ENCODE data around the gene HMGCS2. TPM values are rescaled to one million over a fixed set of nuclear protein-coding genes. Genes with fewer than 3 reads are reported as not detected.

The HMGCS2 gene
- total RNA-seq, 1 experiment from 2014 or later = not detected

- no peak for TF ChIP-seq CTCF (IDR thresholded peaks at IDR 0.05; ENCODE audit: unreplicated experiment)
- H3K4me1 Mint-ChIP-seq (ENCODE audit: low read depth, unreplicated experiment) = peaks cover 23% of the 10 kb centered on the region
- H3K27me3 Mint-ChIP-seq (ENCODE audit: unreplicated experiment) = no peaks in the 10 kb centered on the region
- H3K27ac Mint-ChIP-seq (ENCODE audit: unreplicated experiment) = peak overlapping the region; percentile 42
- CTCF ChIA-PET = no interaction called here
- intact Hi-C loops (cut with micrococcal nuclease; ENCODE audit: unreplicated experiment) = no loop called here
- no peak for DNase-seq
- H3K36me3 Mint-ChIP-seq (ENCODE audit: insufficient read depth, unreplicated experiment) = no peaks in the 10 kb centered on the region
- no peak overlapping the region for H3K4me3 Mint-ChIP-seq (ENCODE audit: low read depth, unreplicated experiment)
- H3K9me3 Mint-ChIP-seq (ENCODE audit: low read depth, unreplicated experiment) = no peaks in the 10 kb centered on the region
- no TSS peak for BruUV-seq (replicated peaks)
Observed at GRCh38 chr1:119773711-119774241, 5.1 kb upstream of the HMGCS2 start.

DNA sequence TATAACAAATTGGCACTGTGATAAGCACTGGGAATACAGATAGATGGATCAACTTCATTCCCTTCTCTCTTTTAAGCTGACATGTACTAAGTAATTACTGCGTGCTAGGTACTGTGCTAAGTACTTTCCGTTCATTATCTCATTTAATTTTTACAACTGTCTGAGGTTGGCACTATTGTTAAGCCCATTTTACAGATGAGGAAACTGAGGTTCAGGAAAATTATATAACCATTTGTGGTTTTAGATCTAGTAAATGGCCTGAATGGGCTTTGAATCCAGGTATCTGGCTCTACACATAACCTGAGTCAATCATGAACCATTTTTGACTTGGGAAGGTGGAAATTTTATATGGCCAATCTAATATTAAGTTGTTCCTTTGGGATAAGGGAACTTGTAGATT lies 3.6 kb upstream of the HMGCS2 start:
- CTCF ChIA-PET = no interaction called here
- no peaks in the 10 kb centered on the region for H3K27me3 Mint-ChIP-seq (ENCODE audit: unreplicated experiment)
- H3K4me1 Mint-ChIP-seq (ENCODE audit: low read depth, unreplicated experiment) = peaks cover 26% of the 10 kb centered on the region
- no peaks in the 10 kb centered on the region for H3K9me3 Mint-ChIP-seq (ENCODE audit: low read depth, unreplicated experiment)
- BruUV-seq (replicated peaks) = no TSS peak
- no peak overlapping the region for H3K27ac Mint-ChIP-seq (ENCODE audit: unreplicated experiment)
- DNase-seq = no peak
- H3K36me3 Mint-ChIP-seq (ENCODE audit: insufficient read depth, unreplicated experiment) = no peaks in the 10 kb centered on the region
- intact Hi-C loops (cut with micrococcal nuclease; ENCODE audit: unreplicated experiment) = no loop called here
- H3K4me3 Mint-ChIP-seq (ENCODE audit: low read depth, unreplicated experiment) = no peak overlapping the region
- TF ChIP-seq CTCF (IDR thresholded peaks at IDR 0.05; ENCODE audit: unreplicated experiment) = no peak

GRCh38 chr1:119771770-119772169 lies 3.1 kb upstream of the HMGCS2 start:
- H3K27ac Mint-ChIP-seq (ENCODE audit: unreplicated experiment) = no peak overlapping the region
- intact Hi-C loops (cut with micrococcal nuclease; ENCODE audit: unreplicated experiment) = no loop called here
- no peaks in the 10 kb centered on the region for H3K27me3 Mint-ChIP-seq (ENCODE audit: unreplicated experiment)
- H3K4me1 Mint-ChIP-seq (ENCODE audit: low read depth, unreplicated experiment) = peaks cover 31% of the 10 kb centered on the region
- no peaks in the 10 kb centered on the region for H3K36me3 Mint-ChIP-seq (ENCODE audit: insufficient read depth, unreplicated experiment)
- no peak for DNase-seq
- no TSS peak for BruUV-seq (replicated peaks)
- H3K4me3 Mint-ChIP-seq (ENCODE audit: low read depth, unreplicated experiment) = no peak overlapping the region
- CTCF ChIA-PET = interaction anchor here (0.6 kb wide), 1 partner anchor 230 kb away, joined by 4 read pairs; no protein-coding TSS in a partner anchor
- TF ChIP-seq CTCF (IDR thresholded peaks at IDR 0.05; ENCODE audit: unreplicated experiment) = no peak
- H3K9me3 Mint-ChIP-seq (ENCODE audit: low read depth, unreplicated experiment) = no peaks in the 10 kb centered on the region

DNA sequence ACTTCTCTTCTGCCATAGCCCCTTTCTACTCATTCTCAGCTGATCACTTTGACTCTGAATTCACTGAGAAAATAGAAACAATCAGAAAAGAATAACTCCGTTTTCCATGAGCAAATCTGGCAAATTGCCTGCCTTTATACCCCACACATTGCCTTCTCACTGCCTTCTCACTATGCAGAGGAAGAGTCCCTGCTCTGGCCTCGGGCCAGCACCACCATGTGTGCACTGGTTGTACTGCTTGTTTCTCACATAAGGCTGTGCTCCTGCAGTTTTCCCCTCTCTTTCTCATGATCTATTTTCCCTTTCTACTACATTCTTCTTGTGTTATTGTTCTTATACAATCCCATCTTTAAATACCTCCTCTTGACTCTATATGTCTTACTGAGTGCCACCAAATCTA lies 2.3 kb upstream of the HMGCS2 start:
- Mint-ChIP-seq H3K9me3 (ENCODE audit: low read depth, unreplicated experiment) (no peaks in the 10 kb centered on the region), H3K4me3 (ENCODE audit: low read depth, unreplicated experiment) (no peak overlapping the region), H3K27me3 (ENCODE audit: unreplicated experiment) (no peaks in the 10 kb centered on the region), H3K4me1 (ENCODE audit: low read depth, unreplicated experiment) (peaks cover 33% of the 10 kb centered on the region), H3K36me3 (ENCODE audit: insufficient read depth, unreplicated experiment) (no peaks in the 10 kb centered on the region), H3K27ac (ENCODE audit: unreplicated experiment) (no peak overlapping the region)
- DNase-seq = no peak
- CTCF ChIA-PET = interaction anchor here (0.6 kb wide), 1 partner anchor 229 kb away, joined by 4 read pairs; no protein-coding TSS in a partner anchor
- no TSS peak for BruUV-seq (replicated peaks)
- TF ChIP-seq CTCF (IDR thresholded peaks at IDR 0.05; ENCODE audit: unreplicated experiment) = no peak
- intact Hi-C loops (cut with micrococcal nuclease; ENCODE audit: unreplicated experiment) = no loop called here
